Activated CD8-positive, alpha-beta memory T cell treated with anti-CD3 and anti-CD28 coated beads, Interleukin-2, amount 50 U/mL, for 1 hour (primary cell): ENCODE results near the gene TIMP1.
A peak's percentile ranks its signal among the peaks of the same experiment; 100 is the strongest.
"Not testable (repeated sequence)": the region's sequence is repeated elsewhere in the genome, so short reads cannot be mapped to it uniquely, and the experiment has no call there.

ENCODE experiments used
- DNase-seq: peaks from one replicate; pipeline ENCODE4 v3.0.0-alpha.2; 2020; ENCODE audit errors: extremely low read depth

TIMP1 gene

DNA sequence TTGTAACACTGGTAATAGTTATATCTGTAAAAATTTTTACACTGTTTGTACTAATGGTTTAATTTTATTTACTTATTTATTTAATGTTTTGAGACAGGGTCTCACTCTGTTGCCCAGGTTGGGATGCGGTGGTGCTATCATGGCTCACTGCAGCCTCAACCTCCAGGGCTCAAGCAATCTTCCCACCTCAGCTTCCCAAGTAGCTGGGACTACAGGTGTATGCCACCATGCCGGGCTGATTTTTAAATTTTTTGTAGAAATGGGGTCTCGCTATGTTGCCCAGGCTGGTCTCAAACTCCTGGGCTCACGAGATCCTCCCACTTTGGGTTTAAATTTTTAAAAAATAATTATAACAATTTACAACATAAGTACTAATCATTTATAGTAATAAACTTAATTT, 20.9 kb downstream of the TIMP1 start:
- not testable (repeated sequence) for DNase-seq

DNA sequence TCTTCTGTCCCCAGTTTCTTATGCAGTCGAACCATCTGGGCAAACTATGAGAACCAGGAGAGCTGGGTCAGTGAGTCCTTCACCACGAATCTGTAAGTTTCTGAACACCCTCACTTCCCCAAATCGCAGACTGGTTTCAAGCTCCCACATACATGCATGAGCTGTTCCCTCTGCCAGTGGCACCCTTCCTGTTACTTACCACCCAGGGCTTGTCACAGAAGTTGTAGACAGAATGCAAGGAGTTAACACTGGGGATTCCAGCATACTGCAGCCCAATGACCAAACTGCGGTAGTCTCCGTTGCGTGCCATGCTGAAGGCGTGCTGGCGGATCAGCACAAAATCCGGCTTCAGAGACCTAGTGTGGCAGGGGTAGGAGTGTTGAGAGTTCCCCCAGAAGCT, 22.8 kb downstream of the TIMP1 start:
- DNase-seq = no peak

DNA sequence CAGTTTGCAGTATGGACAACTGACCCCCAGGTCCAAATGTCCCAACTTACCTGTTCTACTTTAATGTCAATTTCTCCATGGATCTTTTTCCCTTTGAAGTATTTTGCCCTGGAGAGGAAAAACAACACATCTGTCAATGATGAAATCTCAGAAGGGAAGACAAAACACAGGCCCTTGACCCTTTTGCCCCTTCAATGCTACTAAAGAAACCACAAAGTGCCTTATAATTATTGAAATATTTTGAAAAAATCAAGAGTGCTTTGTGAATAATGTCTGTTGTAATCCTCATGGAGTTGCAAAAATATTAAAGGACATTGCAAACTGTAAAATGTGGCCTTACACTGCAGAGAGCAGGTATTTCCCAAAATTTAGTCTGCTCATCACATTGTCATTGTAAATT, 24.9 kb downstream of the TIMP1 start:
- no peak for DNase-seq

DNA sequence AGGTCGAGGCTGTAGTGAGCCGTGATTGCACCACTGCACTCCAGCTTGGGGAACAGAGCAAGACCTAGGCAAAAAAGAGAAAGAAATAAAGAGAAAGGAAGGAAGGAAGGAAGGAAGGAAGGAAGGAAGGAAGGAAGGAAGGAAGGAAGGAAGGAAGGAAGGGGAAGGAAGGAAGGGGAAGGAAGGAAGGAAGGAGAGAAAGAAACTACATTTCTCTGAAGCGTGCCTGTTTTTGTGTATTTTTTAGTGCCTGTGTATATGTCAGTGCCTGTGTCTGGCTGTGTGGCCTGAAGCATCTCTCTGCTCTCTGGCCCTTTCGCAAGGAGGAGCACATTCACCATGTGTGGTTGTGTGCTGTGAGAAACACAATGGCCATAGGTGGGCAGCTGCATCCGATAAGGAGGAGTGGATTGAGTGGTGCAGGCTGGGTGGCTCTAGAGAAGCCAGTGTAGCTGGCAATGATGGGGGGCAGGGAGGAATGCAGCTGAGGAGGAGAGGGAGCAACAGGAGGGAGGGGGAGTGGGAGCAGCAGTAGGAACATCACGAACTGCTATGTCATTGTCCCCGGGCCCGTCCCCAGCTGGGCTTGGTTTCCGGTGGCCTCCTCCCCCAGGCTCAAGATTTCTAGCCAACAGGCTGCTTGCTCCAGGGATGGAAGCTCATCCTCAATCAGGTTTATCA, 26.0 kb downstream of the TIMP1 start:
- no peak for DNase-seq

DNA sequence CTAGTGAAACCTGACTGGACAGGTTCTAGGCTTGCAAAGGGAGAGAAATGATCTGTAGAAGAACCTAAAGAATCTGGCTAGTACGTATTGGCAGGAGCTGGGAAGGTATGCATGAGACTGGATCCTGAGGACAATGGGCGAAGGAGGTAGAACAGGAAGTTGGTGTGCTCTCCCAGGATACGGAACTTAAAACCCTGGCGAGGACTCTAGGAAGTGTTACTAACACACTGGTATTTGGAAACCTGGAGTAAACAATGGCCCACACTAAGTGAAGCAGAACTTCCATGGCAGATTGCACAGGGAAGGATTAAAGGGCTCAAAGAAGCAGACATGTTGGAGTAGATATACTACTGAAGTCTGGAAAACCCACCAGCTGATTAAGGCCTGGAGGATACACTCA, 28.3 kb downstream of the TIMP1 start:
- no peak for DNase-seq

DNA sequence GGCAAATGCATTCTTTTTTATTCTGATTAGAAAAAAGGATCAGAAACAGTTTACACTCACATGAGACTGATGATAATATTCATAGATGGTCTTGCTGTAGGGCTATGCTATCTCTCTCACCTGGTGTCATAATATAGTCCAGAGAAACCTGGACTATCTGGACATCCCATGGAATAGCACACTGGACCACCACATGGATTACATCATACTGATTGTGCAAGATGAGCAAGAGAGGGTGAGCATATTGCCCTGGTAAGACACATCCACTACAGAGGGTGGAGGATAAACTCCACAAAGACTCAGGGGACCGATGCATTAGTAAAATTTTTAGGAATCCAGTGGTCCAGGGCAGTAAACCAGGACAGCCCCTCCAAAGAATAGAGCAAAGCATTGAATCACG, 29.3 kb downstream of the TIMP1 start:
- DNase-seq = no peak

DNA sequence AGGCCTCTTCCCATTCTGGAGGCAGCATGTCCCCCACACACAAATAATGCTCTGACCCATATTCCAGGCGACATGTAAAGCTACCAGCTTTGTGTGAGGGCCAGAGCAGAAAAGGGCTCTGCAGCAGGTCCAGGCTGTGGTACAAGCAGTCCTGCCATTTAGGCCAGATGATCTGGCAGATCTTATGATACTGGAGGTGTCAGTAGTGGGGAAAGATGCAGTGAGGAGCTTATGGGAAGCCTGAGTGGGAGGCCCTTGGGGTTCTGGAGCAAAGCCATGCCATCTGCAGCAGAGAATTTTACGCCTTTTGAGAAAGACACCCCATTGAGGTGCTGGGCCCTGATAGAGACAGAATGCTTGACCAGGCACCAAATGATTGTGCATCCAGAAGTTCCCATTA, 29.7 kb downstream of the TIMP1 start:
- no peak for DNase-seq

DNA sequence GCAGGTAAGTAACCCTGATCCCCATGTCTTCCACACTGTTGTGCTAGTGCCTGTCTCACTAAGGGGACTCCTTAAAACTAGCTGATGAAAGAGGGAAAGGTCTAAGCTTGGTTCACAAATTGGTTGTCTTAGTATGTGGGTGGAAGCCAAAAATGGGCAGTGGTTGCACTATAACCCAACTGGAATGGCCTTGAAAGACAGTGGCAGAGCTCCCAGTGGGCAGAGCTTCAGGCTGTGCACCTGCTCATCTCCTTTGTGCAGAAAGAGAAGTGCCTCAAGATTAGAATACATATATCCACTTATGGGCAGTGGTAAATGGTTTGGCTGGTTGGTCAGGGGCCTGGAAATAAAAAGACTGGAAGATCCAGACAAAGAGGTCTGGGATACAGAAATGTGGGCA, 30.2 kb downstream of the TIMP1 start:
- DNase-seq = no peak

DNA sequence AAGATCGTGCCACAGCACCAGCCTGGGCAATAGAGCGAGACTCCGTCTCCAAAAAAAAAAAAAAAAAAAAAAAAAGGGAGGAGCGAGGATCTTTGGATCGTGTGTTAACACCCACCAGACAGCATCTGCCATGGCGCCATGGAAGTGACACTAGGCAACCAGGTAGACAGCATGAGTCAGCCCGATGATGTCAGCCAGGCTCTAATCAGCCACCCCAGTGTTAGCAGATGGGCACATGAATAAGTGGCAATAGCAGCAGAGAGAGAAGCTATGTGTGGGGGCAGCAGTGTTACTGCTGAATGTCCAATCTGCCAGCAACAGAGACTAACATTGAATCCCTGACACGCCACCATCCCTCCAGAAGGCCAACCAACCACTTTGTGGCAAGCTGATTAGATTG, 30.8 kb downstream of the TIMP1 start:
- no peak for DNase-seq

DNA sequence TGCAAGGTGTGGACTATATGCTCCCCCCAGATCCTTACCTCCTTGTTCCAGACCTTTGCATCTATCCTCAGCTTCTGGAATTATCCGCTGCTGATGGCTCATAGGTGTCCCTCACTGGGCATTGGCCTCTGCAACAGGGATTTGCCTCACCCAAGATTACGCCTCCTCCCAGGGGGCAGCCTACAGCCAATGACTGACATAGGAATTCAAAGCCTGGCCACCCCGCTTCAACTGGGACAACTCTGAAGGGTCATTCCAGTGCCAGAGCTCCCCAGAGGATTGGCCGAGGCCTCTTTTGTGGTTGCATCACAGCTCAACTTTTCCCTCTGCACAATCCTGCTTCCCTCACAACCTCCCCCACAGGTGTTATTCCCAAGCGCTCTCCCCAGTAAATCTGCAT, 32.4 kb downstream of the TIMP1 start:
- no peak for DNase-seq

DNA sequence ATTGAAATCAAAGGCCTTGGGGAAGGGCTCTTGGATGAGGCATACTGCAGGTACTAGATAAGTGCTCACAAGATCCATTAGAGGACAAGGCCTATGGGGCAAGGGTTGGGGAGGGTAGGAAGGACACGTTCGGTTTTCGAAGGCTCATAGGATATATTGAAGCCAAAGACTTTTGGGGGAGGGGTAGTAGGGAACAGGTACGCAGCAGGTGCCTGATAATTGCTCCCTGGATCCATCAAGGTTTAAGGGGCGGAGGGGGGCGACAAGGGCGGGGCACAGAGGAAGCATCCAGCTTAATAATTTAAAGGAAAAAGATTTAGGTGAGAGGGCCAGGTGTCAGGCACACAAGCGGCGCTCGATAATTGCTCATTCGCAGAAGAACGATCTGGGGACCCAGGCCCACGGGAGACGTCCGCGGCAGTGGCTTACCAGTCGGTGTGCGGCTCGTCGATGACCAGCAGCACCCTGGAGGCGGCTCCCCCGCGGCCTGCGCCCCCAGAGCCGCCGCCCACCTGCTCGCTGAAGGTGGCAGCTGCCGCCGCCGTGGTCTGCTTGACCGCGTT, 36.8 kb downstream of the TIMP1 start:
- no peak for DNase-seq

DNA sequence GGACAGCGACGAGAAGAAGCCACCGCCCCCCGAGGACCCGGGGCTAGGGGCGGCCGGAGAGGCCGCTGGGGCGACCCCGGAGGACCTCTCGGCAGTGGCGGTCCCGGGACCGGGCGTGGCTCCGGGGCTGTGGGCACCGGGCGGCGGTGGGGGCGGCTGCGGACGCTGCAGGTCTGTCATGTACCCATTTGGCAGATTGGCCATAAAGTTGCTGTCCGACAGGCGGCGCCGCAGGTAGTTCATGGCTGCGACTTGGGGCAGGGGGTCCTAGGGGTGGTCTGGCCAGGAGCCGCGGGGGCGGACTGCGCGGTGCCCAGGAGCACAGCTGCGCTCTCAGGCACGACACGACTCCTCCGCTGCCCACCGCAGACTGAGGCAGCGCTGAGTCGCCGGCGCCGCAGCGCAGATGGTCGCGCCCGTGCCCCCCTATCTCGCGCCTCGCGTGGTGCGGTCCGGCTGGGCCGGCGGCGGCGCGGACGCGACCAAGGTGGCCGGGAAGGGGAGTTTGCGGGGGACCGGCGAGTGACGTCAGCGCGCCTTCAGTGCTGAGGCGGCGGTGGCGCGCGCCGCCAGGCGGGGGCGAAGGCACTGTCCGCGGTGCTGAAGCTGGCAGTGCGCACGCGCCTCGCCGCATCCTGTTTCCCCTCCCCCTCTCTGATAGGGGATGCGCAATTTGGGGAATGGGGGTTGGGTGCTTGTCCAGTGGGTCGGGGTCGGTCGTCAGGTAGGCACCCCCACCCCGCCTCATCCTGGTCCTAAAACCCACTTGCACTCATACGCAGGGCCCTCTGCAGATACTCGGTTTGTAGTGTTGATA, 37.5 kb downstream of the TIMP1 start, which contains the start of gene SYN1:
Gene SYN1, minus strand, starts transcription at position 372 of the 817 bp plus-strand sequence. Its CDS starts 129 bp downstream, at position 243.
- DNase-seq = peak; percentile 33

DNA sequence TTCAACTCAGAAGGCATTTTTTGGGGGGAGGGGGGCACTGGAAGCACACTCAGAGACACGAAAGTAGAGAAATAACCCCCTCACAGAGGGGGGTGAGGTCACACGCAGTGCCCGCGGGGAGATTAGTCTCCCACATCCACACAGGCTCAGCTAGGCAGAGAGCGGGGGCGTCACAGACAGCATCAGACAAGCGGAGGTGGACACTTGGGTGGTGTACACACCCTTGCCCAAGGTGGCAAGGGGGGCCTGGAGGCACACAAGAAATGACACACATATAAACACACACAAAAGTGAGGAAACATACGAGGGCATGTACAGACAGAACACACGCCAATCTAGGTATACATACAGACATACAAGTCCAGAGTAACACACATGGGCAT, 38.1 kb downstream of the TIMP1 start:
- no peak for DNase-seq

DNA sequence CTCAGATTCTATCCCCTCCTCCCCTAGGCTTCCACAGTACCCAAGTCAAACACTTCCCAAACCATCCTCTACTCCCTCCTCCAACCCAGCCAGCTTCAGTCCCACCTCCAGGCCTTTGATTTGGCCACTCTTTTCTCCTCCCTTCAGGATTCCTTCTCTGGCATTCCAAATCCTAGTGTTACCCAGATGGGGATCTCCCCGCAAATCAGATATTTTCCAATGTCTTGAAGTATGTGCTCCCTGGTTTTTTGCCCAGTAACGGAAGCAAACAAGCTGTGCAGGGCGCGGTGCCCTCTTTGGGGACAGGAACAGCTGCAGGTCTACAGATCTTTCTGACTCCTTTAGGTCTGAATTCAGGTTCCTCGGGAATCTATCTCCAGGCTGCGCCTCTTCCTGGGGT, 39.6 kb downstream of the TIMP1 start:
- no peak for DNase-seq

DNA sequence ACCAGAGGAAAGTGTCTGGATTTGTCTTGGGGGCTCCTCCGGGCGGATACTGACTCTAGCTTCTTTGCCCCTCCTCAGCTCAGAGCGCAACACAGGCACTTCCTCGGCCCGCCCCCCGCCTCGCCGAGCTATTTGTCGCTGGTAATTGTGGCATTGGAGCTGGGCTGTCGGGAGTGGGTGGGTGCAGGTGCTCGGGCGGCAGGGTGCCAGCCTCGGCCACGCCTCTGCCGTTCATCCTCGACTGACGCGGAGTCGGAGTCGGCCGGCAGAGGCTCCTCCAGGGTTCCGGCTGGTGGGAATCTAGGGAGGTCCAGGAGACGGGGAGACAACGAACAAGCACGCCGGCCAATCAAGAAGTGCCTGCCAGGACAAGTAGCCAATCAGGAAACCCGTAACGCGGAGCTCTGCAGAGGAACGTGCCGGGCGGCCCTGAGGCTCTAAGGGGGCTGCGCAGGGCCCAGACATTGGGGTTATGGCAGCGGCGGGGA, 41.3 kb downstream of the TIMP1 start:
- peak; percentile 23 for DNase-seq

DNA sequence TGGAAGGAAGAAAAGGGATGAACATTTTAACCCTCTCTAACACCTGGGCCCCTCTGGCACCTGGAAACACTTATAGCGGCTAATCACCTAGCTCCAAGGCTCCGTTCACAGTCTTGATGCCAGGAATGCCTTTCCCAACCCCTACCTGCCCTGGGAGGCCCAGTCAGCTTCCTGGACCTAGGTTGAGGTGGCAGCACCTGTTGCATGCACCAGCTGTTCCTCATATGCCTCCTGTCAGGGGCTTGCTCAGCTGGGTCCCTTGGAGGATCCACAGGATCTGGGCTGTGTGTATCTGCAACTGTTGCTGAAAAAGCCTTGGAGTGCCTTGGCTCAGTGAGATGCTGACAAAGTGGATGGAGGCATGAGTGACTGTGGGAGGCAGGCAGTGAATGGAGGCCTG, 43.1 kb downstream of the TIMP1 start:
- DNase-seq = no peak

DNA sequence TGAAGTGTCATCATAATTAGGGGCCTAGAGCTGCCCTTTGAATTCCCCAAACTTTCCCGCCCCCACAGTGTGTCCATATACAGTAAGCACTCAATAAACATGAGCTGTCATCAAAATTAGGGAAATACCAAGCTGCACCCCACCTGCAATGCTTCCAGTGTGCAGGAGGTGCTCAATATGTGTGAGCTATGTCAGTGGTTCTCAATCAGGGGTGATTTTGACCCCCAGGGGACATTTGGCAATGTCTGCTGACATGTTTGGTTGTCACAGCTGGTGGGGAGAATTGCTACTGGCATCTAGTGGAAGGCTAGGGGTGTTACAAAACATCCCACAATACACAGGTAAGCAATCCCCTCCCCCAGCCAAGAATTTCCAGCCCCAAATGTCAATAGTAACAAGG, 46.7 kb downstream of the TIMP1 start:
- DNase-seq = no peak

DNA sequence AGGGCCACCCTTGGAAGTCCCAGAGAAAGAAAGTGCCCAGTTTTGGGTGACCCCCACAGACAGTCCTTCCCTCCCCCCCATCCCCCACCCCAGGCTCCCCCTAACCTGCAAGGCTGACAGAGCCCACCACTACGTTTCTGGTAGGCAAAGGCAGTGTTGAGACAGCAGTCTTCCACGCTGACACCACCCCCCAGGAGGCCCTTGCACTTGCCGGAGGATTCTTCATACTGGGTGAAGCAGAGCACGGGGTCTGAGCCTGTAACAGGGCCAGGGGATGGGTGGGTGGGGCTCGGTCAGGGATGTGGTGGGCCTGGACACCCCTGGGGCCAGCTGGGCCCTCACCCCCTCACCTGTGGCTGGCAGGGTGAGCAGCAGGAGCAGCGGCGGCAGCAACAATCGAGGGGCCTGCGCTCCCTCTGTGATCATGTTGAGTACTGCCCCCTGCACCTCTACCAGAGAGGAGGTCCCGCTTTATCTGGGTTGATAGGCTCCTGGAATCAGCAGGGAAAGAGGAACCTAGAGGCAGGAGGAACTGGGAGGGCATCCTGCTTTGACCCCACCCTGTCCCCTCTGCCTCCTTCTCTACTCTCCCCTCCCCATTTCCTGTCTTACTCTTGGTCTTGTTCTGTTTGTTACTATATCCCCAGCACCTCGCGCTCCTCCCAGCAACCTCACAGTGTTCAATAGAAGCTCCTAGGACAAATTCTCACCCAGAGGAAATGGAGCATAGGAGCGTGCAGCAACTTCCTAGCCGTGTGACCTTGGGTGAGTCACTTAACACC, 47.4 kb downstream of the TIMP1 start, which contains the start of gene CFP:
Gene CFP, minus strand, starts transcription at position 512 of the 782 bp plus-strand sequence. Its CDS starts 86 bp downstream, at position 426.
- no peak for DNase-seq

DNA sequence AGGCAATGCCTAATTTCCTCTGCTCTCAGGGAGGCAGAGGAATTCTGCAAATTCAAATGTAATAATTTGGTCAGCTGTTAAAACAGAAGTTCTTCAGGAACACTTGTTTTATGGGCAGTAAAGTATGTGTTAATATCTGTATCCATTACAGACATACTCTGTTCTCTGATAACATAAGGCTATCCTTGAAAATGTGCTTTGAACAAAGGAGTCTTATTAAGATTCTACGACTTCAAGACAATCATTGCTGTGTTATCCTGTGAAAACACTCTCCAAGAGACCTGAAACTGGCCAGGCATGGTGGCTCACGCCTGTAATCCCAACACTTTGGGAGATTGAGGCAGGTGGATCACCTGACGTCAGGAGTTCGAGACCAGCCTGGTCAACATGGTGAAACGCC, 49.4 kb downstream of the TIMP1 start:
- no peak for DNase-seq

DNA sequence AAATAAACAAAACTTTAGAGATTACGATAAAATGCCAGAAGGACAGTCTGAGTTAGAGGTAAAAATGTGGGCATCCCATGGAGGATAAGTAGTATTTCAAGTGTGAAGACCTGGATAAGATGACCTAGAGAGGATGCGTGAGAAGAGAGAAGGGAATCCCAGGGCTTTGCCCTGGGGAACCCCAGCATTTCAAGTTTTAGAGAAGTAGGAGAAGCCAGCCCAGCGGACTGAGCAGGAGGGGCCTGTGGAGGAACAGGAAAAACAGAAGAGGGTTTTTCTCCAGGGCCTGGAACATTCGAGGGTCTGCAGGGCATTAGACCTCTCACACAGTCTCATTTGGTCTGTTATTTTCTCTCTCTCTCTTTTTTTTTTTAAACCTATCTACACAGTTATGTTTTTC, 50.4 kb downstream of the TIMP1 start:
- no peak for DNase-seq

DNA sequence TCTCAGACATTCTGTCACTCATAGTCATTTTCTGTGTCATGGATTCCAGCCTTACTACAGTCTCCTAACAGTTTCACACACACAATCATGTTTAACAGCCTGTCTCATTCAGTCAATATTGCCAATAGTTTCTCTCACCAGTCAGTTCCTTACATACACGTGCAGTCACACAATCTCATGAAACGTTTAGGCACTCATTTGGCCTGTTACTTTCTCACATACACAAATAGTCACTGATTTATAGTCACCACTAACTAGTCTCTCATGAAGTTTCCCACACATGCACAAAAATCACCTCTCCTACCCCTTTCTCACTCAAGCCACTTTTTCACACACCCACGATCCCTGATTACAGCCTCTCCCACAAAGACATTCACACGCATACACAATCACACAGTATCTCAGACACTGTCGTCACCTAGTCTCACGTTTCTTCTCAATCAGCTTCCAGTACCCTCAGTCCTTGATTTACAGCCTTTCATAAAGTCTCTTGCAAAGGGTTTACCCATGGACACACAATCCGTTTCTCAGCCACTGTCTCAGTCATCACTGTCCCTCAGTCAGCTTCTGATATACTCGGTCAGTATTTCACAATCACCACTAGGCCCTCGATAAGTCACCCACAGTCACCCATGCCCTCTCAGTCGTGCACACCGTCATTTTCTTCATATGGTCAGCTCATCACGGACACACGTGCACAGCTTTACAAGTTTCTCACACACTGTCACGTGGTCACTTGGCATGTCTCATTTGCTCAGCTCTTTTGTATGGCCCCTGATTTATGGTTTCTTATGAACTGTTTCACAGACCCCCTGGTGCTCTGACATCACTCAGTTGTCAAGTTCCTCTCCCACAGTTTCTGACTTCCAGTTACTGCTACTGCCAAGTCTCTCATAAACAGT, 51.7 kb downstream of the TIMP1 start:
- no peak for DNase-seq
